Measurements from ENCODE around the gene CPN1.
"Not testable (repeated sequence)": the region's sequence is repeated elsewhere in the genome, so short reads cannot be mapped to it uniquely, and the experiment has no call there.

The CPN1 gene

GRCh38 chr10:100081075-100082001 is at the start of gene CPN1:
Gene CPN1 (minus strand): TSS chr10:100081869. CDS start chr10:100081625, 244 bp downstream.
- DNase-seq (ENCODE audit: low read depth in 2 of 2, low spot score in 1 of 2) = no peak

DNA sequence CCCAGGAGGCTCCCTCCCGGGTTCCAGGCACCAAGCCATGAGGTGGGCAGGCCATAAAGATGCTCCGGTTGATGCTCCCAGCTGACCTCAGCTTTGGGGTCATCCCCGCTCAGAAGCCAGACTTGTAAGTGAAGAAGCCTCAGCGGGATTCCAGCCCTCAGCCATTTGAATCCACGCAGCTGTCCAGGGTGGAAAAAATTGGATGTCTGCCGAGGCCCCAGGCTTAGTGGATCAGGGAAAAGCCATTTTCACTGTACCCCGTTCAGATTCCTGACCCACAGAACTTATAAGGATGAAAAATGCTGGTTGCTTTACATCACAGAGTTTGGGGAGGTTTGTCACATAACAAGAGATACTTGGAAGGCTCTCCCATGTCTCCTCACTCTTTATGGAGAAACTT is 49.2 kb upstream of the CPN1 start:
- no peak for DNase-seq (ENCODE audit: low read depth in 2 of 2, low spot score in 1 of 2)

GRCh38 chr10:100129424-100129823 is 47.8 kb upstream of the CPN1 start:
- no peak for DNase-seq (ENCODE audit: low read depth in 2 of 2, low spot score in 1 of 2)

DNA sequence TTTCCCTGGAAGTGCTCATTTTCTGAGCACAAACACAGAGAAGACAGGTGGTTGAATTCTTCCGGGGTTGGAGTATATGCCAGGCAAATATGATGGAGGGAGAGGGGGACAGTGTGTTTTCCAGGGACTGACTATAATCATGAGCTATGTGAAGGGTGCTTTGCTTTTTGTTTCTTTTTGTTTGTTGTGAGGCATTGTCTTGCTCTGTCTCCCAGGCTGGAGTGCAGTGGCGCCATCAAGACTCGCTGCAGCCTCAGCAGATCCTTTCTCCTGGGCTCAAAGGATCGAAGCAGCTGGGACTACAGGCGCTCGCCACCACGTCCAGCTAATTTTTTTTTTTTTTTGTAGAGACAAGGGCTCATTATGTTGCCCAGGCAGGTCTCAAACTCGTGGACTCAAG is 47.3 kb upstream of the CPN1 start:
- no peak for DNase-seq (ENCODE audit: low read depth in 2 of 2, low spot score in 1 of 2)

DNA sequence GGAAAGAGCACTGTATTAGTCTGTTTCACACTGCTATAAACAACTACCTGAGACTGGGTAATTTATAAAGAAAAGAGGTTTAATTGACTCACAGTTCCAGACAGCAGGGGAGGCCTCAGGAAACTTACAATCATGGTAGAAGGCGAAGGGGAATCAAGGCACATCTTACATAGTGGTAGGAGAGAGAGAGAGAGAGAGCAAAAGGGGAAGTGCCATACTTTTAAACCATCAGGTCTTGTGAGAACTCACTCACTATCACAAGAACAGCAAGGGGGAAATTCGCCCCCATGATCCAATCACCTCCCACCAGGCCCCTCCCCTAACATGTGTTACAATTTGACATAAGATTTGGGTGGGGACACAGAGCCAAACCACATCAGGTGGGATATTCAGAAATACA is 43.7 kb upstream of the CPN1 start:
- DNase-seq (ENCODE audit: low read depth in 2 of 2, low spot score in 1 of 2) = not testable (repeated sequence)

- DNase-seq (ENCODE audit: low read depth in 2 of 2, low spot score in 1 of 2) = no peak
These were observed 42.4 kb upstream of the CPN1 start for GRCh38 chr10:100124097-100124496.

GRCh38 chr10:100122780-100123179 is 41.1 kb upstream of the CPN1 start:
- DNase-seq (ENCODE audit: low read depth in 2 of 2, low spot score in 1 of 2) = no peak

GRCh38 chr10:100120550-100120949 is 38.9 kb upstream of the CPN1 start:
- DNase-seq (ENCODE audit: low read depth in 2 of 2, low spot score in 1 of 2) = no peak

- DNase-seq (ENCODE audit: low read depth in 2 of 2, low spot score in 1 of 2) = no peak
These were observed 38.1 kb upstream of the CPN1 start for GRCh38 chr10:100119726-100120125.

GRCh38 chr10:100114976-100115770 is 33.5 kb upstream of the CPN1 start:
- DNase-seq (ENCODE audit: low read depth in 2 of 2, low spot score in 1 of 2) = no peak

- DNase-seq (ENCODE audit: low read depth in 2 of 2, low spot score in 1 of 2) = no peak
These were observed 32.8 kb upstream of the CPN1 start for GRCh38 chr10:100114460-100114859.

DNA sequence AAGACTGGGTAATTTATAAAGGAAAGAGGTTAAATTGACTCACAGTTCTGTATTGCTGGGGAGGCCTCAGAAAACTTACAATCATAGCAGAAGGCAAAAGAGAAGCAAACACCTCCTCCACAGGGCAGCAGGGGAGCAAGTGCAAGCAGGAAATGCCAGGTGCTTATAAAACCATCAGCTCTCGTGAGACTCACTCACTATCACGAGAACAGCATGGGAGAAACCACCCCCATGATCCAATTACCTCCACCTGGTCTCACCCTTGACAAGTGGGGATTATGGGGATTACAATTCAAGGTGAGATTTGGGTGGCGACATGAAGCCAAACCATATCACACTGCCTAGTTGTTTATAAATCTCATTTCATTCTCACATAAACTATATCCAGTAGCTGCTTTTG is 28.0 kb upstream of the CPN1 start:
- DNase-seq (ENCODE audit: low read depth in 2 of 2, low spot score in 1 of 2) = no peak

DNA sequence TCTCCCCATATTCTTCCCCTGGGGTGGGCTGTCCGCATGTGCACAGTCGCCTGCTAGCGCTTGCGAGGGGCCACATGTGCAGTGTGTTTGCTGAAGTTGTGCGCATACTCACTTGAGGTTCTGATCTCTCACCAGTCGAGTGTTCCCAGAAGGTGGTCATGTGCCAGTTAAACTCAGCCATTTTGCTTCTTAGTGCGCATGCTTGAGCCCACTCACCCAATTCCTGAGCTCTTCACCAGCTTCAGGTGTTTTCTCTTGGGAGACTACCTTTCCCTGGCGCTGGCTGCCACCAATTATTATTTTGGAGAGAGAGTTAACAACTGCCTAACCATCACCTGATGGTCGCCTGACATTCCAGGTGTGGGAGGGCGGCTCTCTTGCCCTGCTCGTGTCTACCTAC is 25.2 kb upstream of the CPN1 start:
- DNase-seq (ENCODE audit: low read depth in 2 of 2, low spot score in 1 of 2) = no peak

DNA sequence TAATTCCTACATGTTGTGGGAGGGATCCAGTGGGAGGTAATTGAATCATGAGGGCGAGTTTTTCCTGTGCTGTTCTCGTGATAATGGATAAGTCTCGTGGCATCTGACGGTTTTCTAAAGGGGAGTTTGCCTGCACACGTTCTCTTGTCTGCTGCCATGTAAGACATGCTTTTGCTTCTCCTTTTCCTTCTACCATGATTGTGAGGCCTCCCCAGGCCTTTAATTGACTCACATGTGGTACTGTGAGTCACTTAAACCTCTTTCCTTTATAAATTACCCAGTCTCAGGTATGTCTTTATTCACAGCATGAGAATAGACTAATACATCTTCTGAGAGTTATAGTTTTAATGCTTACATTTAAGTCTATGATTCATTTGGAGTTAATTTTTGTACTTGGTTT is 22.6 kb upstream of the CPN1 start:
- DNase-seq (ENCODE audit: low read depth in 2 of 2, low spot score in 1 of 2) = no peak

- no peak for DNase-seq (ENCODE audit: low read depth in 2 of 2, low spot score in 1 of 2)
These were observed 21.9 kb upstream of the CPN1 start for GRCh38 chr10:100103581-100103980.

DNA sequence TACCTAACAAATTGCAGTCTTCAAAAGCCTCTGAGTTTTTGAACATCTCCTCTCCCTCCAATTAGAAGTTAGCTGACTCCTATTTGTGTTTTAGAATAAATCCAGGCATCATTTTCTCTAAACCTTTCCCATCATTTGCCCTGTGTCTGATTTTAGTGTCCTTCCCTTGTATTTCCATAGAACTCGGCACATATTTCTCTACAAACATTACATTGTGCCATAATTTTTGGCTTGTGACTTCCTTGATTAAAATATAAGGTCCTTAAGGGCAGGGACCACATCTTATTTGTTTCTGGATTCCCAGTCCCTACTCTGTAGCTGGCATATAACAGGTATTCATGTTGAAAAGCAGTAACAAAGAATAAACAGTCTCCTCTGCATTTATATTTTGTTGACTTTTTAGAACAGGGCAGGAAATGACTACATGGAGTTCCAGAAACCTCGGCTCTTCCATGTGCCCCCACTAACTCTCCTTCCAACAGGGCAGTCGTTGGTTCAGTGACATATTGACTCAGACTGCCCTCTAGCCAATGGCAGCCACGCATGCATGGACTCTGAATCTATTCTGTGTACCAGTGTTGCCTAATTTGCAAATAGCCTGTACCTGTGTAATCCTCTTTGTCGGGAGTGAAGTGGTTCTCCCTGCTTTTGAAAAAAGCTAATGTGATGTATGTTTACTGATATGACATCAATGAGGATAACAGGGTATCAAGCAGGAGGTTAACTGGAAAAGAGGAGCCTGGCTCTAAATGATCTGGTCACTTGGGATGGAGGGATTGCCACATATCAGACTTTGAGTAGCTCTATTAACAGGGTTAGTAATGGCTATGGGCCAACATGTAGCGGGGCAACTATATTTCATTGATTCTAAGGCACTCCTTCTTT is 19.8 kb upstream of the CPN1 start:
- DNase-seq (ENCODE audit: low read depth in 2 of 2, low spot score in 1 of 2) = no peak

GRCh38 chr10:100100651-100101184 is 19.0 kb upstream of the CPN1 start:
- DNase-seq (ENCODE audit: low read depth in 2 of 2, low spot score in 1 of 2) = no peak

DNA sequence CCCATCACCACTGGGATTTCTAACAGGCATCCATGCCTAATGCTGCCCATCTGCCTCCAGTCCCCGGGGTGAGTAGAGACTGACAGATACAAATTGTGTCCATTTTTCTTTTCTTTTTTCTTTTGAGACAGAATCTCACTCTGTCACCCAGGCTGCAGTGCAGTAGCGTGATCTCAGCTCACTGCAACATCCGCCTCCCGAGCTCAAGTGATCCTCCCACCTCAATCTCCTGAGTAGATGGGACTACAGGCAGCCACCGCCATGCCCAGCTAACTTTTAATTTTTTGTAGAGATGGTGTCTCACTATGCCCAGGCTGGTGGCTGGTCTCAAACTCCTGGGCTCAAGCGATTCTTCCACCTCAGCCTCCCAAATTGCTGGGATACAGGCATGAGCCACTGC is 7.6 kb upstream of the CPN1 start:
- no peak for DNase-seq (ENCODE audit: low read depth in 2 of 2, low spot score in 1 of 2)

- DNase-seq (ENCODE audit: low read depth in 2 of 2, low spot score in 1 of 2) = not testable (repeated sequence)
These were observed 5.0 kb upstream of the CPN1 start for GRCh38 chr10:100086708-100087107.

GRCh38 chr10:100085596-100085995 is 3.9 kb upstream of the CPN1 start:
- no peak for DNase-seq (ENCODE audit: low read depth in 2 of 2, low spot score in 1 of 2)

GRCh38 chr10:100083623-100084022 is 2.0 kb upstream of the CPN1 start:
- DNase-seq (ENCODE audit: low read depth in 2 of 2, low spot score in 1 of 2) = no peak
